AG04450 (cell line): ENCODE measurements around the gene TCN2. TPM values are rescaled to one million over a fixed set of nuclear protein-coding genes. Genes with fewer than 3 reads are reported as not detected.

Experiments
- CTCF ChIA-PET: fragments of 300-600, 350-600 bp; formaldehyde crosslinking; extraction: SDS; loops from one replicate; lab custom pipeline; 2022; ENCODE audit warnings: antibody characterized with exemption, inconsistent platforms; lab: Charles Lee
- POLR2A ChIA-PET: fragments of 350-600 bp; formaldehyde crosslinking; extraction: SDS; loops from one replicate; lab custom pipeline; 2021; ENCODE audit warnings: antibody characterized with exemption, inconsistent platforms; lab: Yijun Ruan, JAX
- DNase-seq: peaks from one replicate; pipeline ENCODE4 v3.0.0-alpha.2; 2011; ENCODE audit warnings: low read depth, low spot score
- H3K27ac ChIP-seq: one replicate; pipeline ENCODE4 v1.5.1; 2012; ENCODE audit warnings: low read depth, low read length, control low read depth
- H3K27me3 ChIP-seq: one replicate; pipeline ENCODE4 v1.6.0; 2012; ENCODE audit warnings: low read length; ENCODE audit not compliant: control insufficient read depth, insufficient read depth
- H3K4me3 ChIP-seq: 2 replicates; pipeline ENCODE4 v1.5.1; 2011; ENCODE audit warnings: mild to moderate bottlenecking, low read depth, low read length, control low read depth
- H3K9me3 ChIP-seq: 2 replicates; pipeline ENCODE4 v1.5.1; 2012; ENCODE audit warnings: low read length; ENCODE audit not compliant: control insufficient read depth, insufficient read depth
- CTCF ChIP-seq: IDR thresholded peaks from 2 replicates; pipeline ENCODE4 v1.5.1; 2011; ENCODE audit warnings: low read depth, low read length, control low read depth, inconsistent platforms
- polyA plus RNA-seq: library from polyadenylated mRNA; depleted of rRNA; stranded (reverse); fragments of >200 nt; gene quantifications from 2 replicates; pipeline ENCODE4 v1.2.3, GENCODE V29; 2011

The TCN2 gene
- polyA plus RNA-seq, 1 experiment, result 6.6 TPM

- no peak for TF ChIP-seq CTCF
- DNase-seq, result peak; percentile 55
- no peaks in the 10 kb centered on the region for H3K9me3 ChIP-seq
- POLR2A ChIA-PET, result interaction anchor here (0.7 kb wide), 1 partner anchor 173 kb away, joined by 4 read pairs; no protein-coding TSS in a partner anchor
- CTCF ChIA-PET, result interaction anchor here (0.8 to 4.9 kb wide), 2 partner anchors 25 to 310 kb away, joined by 3 to 42 read pairs; no protein-coding TSS in a partner anchor
- no peak overlapping the region for H3K4me3 ChIP-seq
- no peaks in the 10 kb centered on the region for H3K27me3 ChIP-seq
- H3K27ac ChIP-seq, result no peak overlapping the region
Observed at GRCh38 chr22:30609260-30610185, 2.5 kb downstream of the TCN2 start.

GRCh38 chr22:30610299-30610698 is 3.3 kb downstream of the TCN2 start:
- H3K9me3 ChIP-seq, result no peaks in the 10 kb centered on the region
- no peaks in the 10 kb centered on the region for H3K27me3 ChIP-seq
- TF ChIP-seq CTCF, result no peak
- DNase-seq, result no peak
- H3K27ac ChIP-seq, result no peak overlapping the region
- CTCF ChIA-PET, result interaction anchor here (0.8 to 4.9 kb wide), 2 partner anchors 24 to 310 kb away, joined by 3 to 42 read pairs; no protein-coding TSS in a partner anchor
- POLR2A ChIA-PET, result no interaction called here
- H3K4me3 ChIP-seq, result no peak overlapping the region

DNA sequence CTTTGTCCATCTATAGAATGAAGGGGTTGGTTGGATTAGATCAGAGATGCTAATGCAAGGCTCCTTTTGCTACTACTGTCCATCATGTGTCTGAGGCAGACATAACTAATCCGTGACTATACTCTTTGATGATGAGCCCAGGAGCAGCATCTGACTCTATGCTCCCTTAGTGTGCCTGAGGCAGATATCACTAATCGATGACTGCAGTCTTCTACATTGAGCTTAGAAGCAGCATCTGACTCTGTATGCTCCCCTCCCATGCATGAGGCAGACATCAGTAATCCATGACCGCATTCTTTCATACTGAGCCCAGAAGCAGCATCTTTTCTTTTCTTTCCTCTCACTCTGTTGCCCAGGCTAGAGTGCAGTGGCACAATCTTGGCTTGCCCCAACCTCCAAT is 4.2 kb downstream of the TCN2 start:
- Histone ChIP-seq H3K4me3 (no peak overlapping the region), H3K27ac (no peak overlapping the region), H3K9me3 (no peaks in the 10 kb centered on the region), H3K27me3 (no peaks in the 10 kb centered on the region)
- TF ChIP-seq CTCF, result no peak
- ChIA-PET CTCF (no interaction called here), POLR2A (no interaction called here)
- DNase-seq, result no peak

GRCh38 chr22:30612789-30613188 is 5.8 kb downstream of the TCN2 start:
- no peaks in the 10 kb centered on the region for H3K9me3 ChIP-seq
- DNase-seq, result no peak
- no peak overlapping the region for H3K4me3 ChIP-seq
- ChIA-PET CTCF (interaction anchor here (0.6 to 0.9 kb wide), 3 partner anchors 21 to 307 kb away, joined by 3 read pairs; no protein-coding TSS in a partner anchor), POLR2A (no interaction called here)
- no peak overlapping the region for H3K27ac ChIP-seq
- TF ChIP-seq CTCF, result no peak
- H3K27me3 ChIP-seq, result no peaks in the 10 kb centered on the region

- ChIA-PET CTCF (no interaction called here), POLR2A (no interaction called here)
- no peak overlapping the region for H3K4me3 ChIP-seq
- H3K9me3 ChIP-seq, result no peaks in the 10 kb centered on the region
- no peak for DNase-seq
- H3K27ac ChIP-seq, result no peak overlapping the region
- no peak for TF ChIP-seq CTCF
- no peaks in the 10 kb centered on the region for H3K27me3 ChIP-seq
Observed at GRCh38 chr22:30614268-30614667, 7.3 kb downstream of the TCN2 start.
